GM18498 (cell line): Measurements from ENCODE around the gene GINS1.

Experiments
- ATAC-seq: cut with Tn5 transposase; IDR thresholded peaks from one replicate; pipeline ENCODE4 v1.9.1; 2021; ENCODE audit warnings: mild to moderate bottlenecking, moderate library complexity; ENCODE audit not compliant: unreplicated experiment

The GINS1 gene

GRCh38 chr20:25491446-25492038, 84.1 kb downstream of the GINS1 start:
- no peak for ATAC-seq

GRCh38 chr20:25493137-25493536, 85.7 kb downstream of the GINS1 start:
- ATAC-seq, result no peak

- ATAC-seq, result no peak
Measured at GRCh38 chr20:25493748-25494505, 86.5 kb downstream of the GINS1 start.

GRCh38 chr20:25494506-25495188, 87.2 kb downstream of the GINS1 start:
- no peak for ATAC-seq

- ATAC-seq, result no peak
Measured at GRCh38 chr20:25495189-25495824, 87.8 kb downstream of the GINS1 start.

GRCh38 chr20:25496165-25496967, 88.9 kb downstream of the GINS1 start:
- no peak for ATAC-seq

- no peak for ATAC-seq
Measured at GRCh38 chr20:25496968-25497401, 89.5 kb downstream of the GINS1 start.

- no peak for ATAC-seq
Measured at GRCh38 chr20:25497586-25498279, 90.3 kb downstream of the GINS1 start.
